HEK293T (cell line): ENCODE results near the gene TTC7B.

Source experiments
- CTCF ChIA-PET: fragments of 350-600 bp; formaldehyde crosslinking; extraction: SDS; loops from one replicate; lab custom pipeline; 2021; ENCODE audit warnings: antibody characterized with exemption, inconsistent platforms; lab: Yijun Ruan, JAX
- POLR2A ChIA-PET: fragments of 350-600 bp; formaldehyde crosslinking; extraction: SDS; loops from one replicate; lab custom pipeline; 2020; ENCODE audit warnings: antibody characterized with exemption, inconsistent platforms; lab: Yijun Ruan, JAX
- DNase-seq: peaks from one replicate; pipeline ENCODE4 v3.0.0; 2012; ENCODE audit warnings: mixed read lengths; ENCODE audit errors: extremely low spot score
- ARNT ChIP-seq: fragments of 450-650 bp; IDR thresholded peaks from 2 replicates; pipeline ENCODE4 v1.6.1; 2017; ENCODE audit warnings: mild to moderate bottlenecking
- BHLHE40 ChIP-seq: fragments of 450-650 bp; IDR thresholded peaks from 2 replicates; pipeline ENCODE4 v1.6.1; 2016; ENCODE audit warnings: mild to moderate bottlenecking, moderate library complexity, borderline replicate concordance
- CTBP1 ChIP-seq: fragments of 450-650 bp; IDR thresholded peaks from 2 replicates; pipeline ENCODE4 v1.6.1; 2016; ENCODE audit warnings: borderline replicate concordance
- ELF4 ChIP-seq: fragments of 450-650 bp; IDR thresholded peaks from 2 replicates; pipeline ENCODE4 v1.6.1; 2017; ENCODE audit warnings: antibody characterized with exemption
- FOXA1 ChIP-seq: fragments of 450-650 bp; IDR thresholded peaks from 2 replicates; pipeline ENCODE4 v1.6.1; 2016; ENCODE audit warnings: mild to moderate bottlenecking
- FOXK2 ChIP-seq: fragments of 450-650 bp; IDR thresholded peaks from 2 replicates; pipeline ENCODE4 v1.6.1; 2016; ENCODE audit warnings: mild to moderate bottlenecking
- FOXM1 ChIP-seq: fragments of 450-650 bp; IDR thresholded peaks from 2 replicates; pipeline ENCODE4 v1.6.1; 2017; ENCODE audit warnings: mild to moderate bottlenecking, borderline replicate concordance
- HDGF ChIP-seq: fragments of 450-650 bp; IDR thresholded peaks from 2 replicates; pipeline ENCODE4 v1.6.1; 2017; ENCODE audit warnings: antibody characterized with exemption, borderline replicate concordance
- L3MBTL2 ChIP-seq: fragments of 450-650 bp; conservative IDR thresholded peaks from 2 replicates; pipeline ENCODE4 v1.6.1; 2016; ENCODE audit warnings: mild to moderate bottlenecking
- LEF1 ChIP-seq: fragments of 450-650 bp; IDR thresholded peaks from 2 replicates; pipeline ENCODE4 v1.6.1; 2017; ENCODE audit warnings: mild to moderate bottlenecking, borderline replicate concordance
- NFRKB ChIP-seq: fragments of 450-650 bp; IDR thresholded peaks from 2 replicates; pipeline ENCODE4 v1.6.1; 2016; ENCODE audit warnings: mild to moderate bottlenecking, moderate library complexity
- SP1 ChIP-seq: fragments of 450-650 bp; IDR thresholded peaks from 2 replicates; pipeline ENCODE4 v1.6.1; 2017
- SUZ12 ChIP-seq: fragments of 450-650 bp; IDR thresholded peaks from 2 replicates; pipeline ENCODE4 v1.6.1; 2016; ENCODE audit warnings: mild to moderate bottlenecking
- TARDBP ChIP-seq: fragments of 450-650 bp; IDR thresholded peaks from 2 replicates; pipeline ENCODE4 v1.6.1; 2016
- ZNF384 ChIP-seq: fragments of 450-650 bp; IDR thresholded peaks from 2 replicates; pipeline ENCODE4 v1.6.1; 2016
- TF ChIP-seq, protein P1 (sequence below): fragments of 450-650 bp; IDR thresholded peaks from 2 replicates; pipeline ENCODE4 v1.6.1; 2016

The TTC7B gene

DNA sequence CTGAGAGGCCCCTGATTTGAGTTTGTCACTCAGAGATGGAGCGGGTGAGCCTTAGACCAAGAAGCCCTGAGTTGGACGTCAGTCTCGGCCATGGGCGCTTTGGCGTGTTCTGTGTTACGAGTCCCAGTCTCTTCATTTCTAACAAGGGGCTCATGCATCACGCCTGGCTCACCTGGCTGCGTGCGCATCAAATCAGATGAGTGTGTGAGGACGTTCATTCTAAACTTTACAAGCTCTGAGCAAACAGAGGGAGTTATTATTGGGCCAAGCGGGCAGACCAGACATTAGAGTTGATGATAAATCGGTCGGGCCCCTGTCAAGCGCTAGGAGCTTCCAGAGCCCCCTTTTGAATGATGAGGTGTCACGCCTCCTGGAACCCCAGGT is 302.2 kb downstream of the TTC7B start:
- POLR2A ChIA-PET: no interaction called here
- no peak for DNase-seq
- TF ChIP-seq SP1 (no peak), LEF1 (no peak), BHLHE40 (no peak), CTBP1 (no peak), ARNT (no peak), HDGF (no peak), FOXA1 (no peak), NFRKB (no peak), ELF4 (no peak)
- CTCF ChIA-PET: no interaction called here

GRCh38 chr14:90513161-90514014 is 302.8 kb downstream of the TTC7B start:
- CTCF ChIA-PET: interaction anchor here (0.9 to 1.7 kb wide), 2 partner anchors 23 to 114 kb away, joined by 3 to 7 read pairs; no protein-coding TSS in a partner anchor
- no peak for TF ChIP-seq LEF1
- TF ChIP-seq SUZ12: no peak
- no peak for TF ChIP-seq NFRKB
- no peak for TF ChIP-seq TARDBP
- TF ChIP-seq FOXA1: no peak
- TF ChIP-seq ZNF384: no peak
- TF ChIP-seq FOXM1: no peak
- DNase-seq: no peak
- POLR2A ChIA-PET: no interaction called here

DNA sequence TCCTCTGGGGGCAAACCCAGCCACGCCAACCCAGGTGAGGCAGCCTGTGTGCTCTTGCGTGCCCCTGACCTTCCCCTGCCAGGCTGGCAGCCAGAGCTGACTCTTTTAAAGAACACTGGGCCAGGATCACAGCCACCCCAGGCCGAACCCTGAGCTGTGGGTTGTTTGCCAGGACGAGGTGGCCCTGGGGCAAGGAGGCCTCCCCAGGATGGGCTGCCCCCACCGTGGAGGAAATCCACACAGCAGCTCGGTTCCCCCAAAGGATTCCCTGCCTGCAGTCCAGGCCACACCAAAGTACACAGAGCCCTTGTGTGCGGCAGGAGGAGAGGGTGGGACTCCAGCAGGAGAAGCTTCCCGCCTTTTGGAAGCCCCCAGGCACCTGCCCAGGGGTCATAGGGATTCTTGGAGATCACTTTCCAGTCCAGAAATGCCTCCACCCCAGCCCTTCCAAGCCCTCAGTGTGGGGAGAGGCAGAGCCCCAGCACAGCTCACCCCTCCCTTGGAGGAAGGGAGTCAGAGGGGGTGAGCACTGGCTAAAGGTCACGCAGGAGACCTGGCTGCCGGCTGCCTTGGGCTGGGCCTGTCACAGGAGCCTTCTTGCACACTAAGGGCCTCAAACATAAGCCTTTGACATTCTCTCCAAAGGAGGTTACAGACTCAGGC is 303.8 kb downstream of the TTC7B start:
- TF ChIP-seq HDGF (no peak), FOXK2 (no peak), L3MBTL2 (no peak), FOXA1 (no peak), NFRKB (no peak), TARDBP (no peak), BHLHE40 (no peak), ZNF384 (no peak), CTBP1 (no peak), LEF1 (no peak), ARNT (no peak), ELF4 (no peak), FOXM1 (no peak), SUZ12 (no peak), SP1 (no peak)
- TF ChIP-seq, protein P1, sequence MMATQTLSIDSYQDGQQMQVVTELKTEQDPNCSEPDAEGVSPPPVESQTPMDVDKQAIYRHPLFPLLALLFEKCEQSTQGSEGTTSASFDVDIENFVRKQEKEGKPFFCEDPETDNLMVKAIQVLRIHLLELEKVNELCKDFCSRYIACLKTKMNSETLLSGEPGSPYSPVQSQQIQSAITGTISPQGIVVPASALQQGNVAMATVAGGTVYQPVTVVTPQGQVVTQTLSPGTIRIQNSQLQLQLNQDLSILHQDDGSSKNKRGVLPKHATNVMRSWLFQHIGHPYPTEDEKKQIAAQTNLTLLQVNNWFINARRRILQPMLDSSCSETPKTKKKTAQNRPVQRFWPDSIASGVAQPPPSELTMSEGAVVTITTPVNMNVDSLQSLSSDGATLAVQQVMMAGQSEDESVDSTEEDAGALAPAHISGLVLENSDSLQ: no peak
- ChIA-PET CTCF (interaction anchor here (0.7 to 1.7 kb wide), 3 partner anchors 10 to 113 kb away, joined by 3 to 7 read pairs (median 3); no protein-coding TSS in a partner anchor), POLR2A (interaction anchor here (1.1 kb wide), 1 partner anchor 115 kb away, joined by 3 read pairs; no protein-coding TSS in a partner anchor)
- no peak for DNase-seq

DNA sequence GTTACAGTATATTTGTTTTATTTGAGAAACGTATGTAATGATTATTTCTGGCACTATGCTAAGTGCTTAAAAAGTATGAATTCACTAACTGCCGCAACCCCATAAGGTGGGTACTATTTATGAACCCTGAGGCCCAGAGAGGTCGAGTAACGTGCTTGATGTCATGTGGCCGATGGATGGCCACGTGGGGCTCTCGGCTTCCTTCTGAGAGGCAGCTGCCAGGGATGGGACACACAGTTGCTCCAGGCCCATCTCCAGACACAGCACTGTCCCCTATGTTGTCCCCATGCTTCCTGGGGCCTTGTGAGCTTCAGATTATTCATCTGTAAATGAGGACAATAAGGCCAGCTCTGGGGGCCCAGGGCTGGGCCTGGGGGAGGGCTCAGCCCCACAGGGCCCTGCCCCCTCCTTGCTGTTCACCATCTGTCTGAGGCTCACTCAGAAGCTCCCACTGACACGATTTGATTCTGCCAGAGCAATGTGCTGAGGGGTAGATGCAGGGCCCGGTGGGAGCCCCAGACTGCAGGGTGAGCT is 304.4 kb downstream of the TTC7B start:
- POLR2A ChIA-PET: interaction anchor here (1.1 kb wide), 1 partner anchor 114 kb away, joined by 3 read pairs; no protein-coding TSS in a partner anchor
- no peak for DNase-seq
- CTCF ChIA-PET: interaction anchor here (0.7 to 1.7 kb wide), 2 partner anchors 10 to 112 kb away, joined by 3 to 7 read pairs; no protein-coding TSS in a partner anchor
- TF ChIP-seq SP1 (no peak), FOXA1 (no peak), NFRKB (no peak), L3MBTL2 (no peak), TARDBP (no peak), HDGF (no peak), ARNT (no peak), ELF4 (no peak), FOXK2 (no peak), CTBP1 (no peak), LEF1 (no peak)
- TF ChIP-seq, protein P1: no peak

DNA sequence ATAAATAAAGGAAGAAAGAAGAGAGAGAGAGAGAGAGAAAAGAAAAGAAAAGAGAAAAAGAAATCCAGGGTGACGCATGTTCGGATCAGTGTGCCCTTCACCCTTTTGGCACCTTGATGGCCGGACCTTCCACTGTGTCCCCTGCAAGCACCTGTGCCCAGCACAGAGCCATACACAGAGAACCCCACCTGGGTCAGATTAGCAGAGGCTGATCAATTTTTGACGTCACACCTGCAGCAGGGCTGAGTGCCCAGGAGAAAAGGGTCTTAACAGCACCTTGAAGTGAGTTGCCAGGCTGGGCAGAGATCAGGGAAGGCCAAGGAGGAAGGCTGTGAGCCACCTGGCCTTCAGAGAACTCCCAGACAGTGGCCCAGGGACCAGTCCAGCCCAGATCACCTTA is 305.0 kb downstream of the TTC7B start:
- ChIA-PET CTCF (no interaction called here), POLR2A (no interaction called here)
- no peak for DNase-seq
- TF ChIP-seq CTBP1 (no peak), NFRKB (no peak), FOXA1 (no peak), ELF4 (no peak), L3MBTL2 (no peak), FOXK2 (no peak), SP1 (no peak), BHLHE40 (no peak)

DNA sequence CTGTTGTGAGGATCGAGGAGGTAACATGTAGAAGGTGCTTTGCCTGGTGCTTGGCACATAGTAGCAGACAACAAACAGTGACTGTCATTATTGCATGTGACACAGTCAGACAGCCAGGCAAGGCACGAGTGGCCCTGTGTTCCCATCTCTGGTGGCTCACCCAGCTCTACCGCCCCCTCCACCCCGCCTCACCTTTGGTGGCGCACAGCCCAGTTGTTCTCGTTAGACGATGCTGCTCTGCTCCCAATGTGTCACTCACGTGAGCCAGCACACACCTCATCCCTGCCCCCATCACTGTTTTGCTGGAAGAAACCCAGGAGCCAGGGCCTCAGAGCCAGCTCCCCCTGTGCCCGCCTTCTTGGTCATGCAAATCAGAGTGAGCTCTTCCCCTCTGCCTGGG is 306.1 kb downstream of the TTC7B start:
- TF ChIP-seq LEF1 (no peak), SP1 (no peak)
- ChIA-PET CTCF (no interaction called here), POLR2A (no interaction called here)
- DNase-seq: no peak

DNA sequence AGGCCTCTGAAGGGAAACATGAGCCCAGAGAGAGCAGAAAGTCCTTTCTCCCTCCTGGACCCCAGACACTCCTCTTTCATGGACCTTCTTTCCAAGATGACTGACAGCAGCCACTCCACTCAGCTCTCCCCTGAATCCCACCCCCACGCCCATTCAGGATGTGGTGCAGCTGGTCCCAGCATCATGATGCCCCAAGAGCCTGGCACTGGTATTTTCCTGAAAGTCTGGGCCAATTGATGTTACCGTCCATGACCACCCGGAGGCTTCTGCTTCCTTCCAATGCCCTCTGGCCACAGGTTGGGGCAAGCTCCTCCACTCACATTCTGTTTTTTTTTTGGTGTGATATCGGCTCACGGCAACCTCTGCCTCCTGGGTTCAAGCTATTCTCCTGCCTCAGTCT is 306.8 kb downstream of the TTC7B start:
- DNase-seq: no peak
- ChIA-PET POLR2A (no interaction called here), CTCF (no interaction called here)
- TF ChIP-seq, protein P1: 0 out of 2 replicates have a peak, but pooled peaks have one; percentile 4
- no peak for TF ChIP-seq SP1
